Breast epithelium (tissue), 4 donors: ENCODE results near the gene TXNDC2. TPM values are rescaled to one million over a fixed set of nuclear protein-coding genes. Genes with fewer than 3 reads are reported as not detected.

Source experiments
- DNase-seq, 2 donors: peaks; one replicate each; pipeline ENCODE4 v3.0.0-alpha.2; 2019; ENCODE audit warnings: low spot score in 2 of 2
- H3K27ac ChIP-seq, 2 donors: fragments of 200-600 bp; sonication (generic) in 1 of 2; one replicate each; pipeline ENCODE4 v1.5.1; 2016 to 2019; ENCODE audit warnings: mild to moderate bottlenecking in 1 of 2
- H3K27me3 ChIP-seq, 2 donors: fragments of 200-600 bp; sonication (generic) in 1 of 2; one replicate each; pipeline versions ENCODE4 v1.5.1 to v1.6.0; 2017 to 2019; ENCODE audit warnings: control low read depth in 1 of 2, mild to moderate bottlenecking in 1 of 2
- H3K36me3 ChIP-seq: fragments of 200-600 bp; one replicate; pipeline ENCODE4 v1.5.1; 2019
- H3K4me1 ChIP-seq, 2 donors: fragments of 200-600 bp; sonication (generic); one replicate each; pipeline ENCODE4 v1.5.1; 2016 to 2019; ENCODE audit warnings: control low read depth in 1 of 2
- H3K4me3 ChIP-seq, 3 donors: fragments of 200-600 bp; sonication (generic); 1 replicate in 2 of 3; 2 replicates in 1 of 3; pipeline ENCODE4 v1.5.1; 2016 to 2019; ENCODE audit warnings: mild to moderate bottlenecking in 3 of 3, moderate library complexity in 2 of 3
- H3K9me3 ChIP-seq, 2 donors: fragments of 200-600 bp; sonication (generic) in 1 of 2; one replicate each; pipeline ENCODE4 v1.5.1; 2016 to 2019; ENCODE audit warnings: control low read depth in 1 of 2
- POLR2A ChIP-seq: fragments of 450-650 bp; IDR thresholded peaks from one replicate; pipeline ENCODE4 v1.6.1; 2016; ENCODE audit warnings: antibody characterized with exemption, mild to moderate bottlenecking, moderate library complexity
- POLR2AphosphoS5 ChIP-seq, 3 donors: sonication (generic); formaldehyde crosslinking; IDR thresholded peaks; one replicate each; pipeline ENCODE4 v1.6.1; 2017; ENCODE audit warnings: antibody characterized with exemption in 3 of 3
- intact Hi-C: fragments of 100-400 bp; cut with DNase I; formaldehyde crosslinking; loops from one replicate; pipeline ENCODE4 v1.15.1; 2023; ENCODE audit warnings: low total_unique reads
- total RNA-seq, 3 donors: library from RNA; depleted of rRNA; stranded (reverse); fragments of >200 nt; gene quantifications; one replicate each; pipeline ENCODE4 v1.1.0, GENCODE V29; 2016
- TF ChIP-seq, protein P1 (sequence below), 3 donors: fragments of 450-650 bp; IDR thresholded peaks; one replicate each; pipeline ENCODE4 v1.5.1; 2016 to 2017; ENCODE audit warnings: antibody characterized with exemption in 3 of 3, mild to moderate bottlenecking in 3 of 3, moderate library complexity in 3 of 3

TXNDC2 gene
- total RNA-seq, 3 donors from 2014 or later, result 0.16 TPM; not detected in 2

DNA sequence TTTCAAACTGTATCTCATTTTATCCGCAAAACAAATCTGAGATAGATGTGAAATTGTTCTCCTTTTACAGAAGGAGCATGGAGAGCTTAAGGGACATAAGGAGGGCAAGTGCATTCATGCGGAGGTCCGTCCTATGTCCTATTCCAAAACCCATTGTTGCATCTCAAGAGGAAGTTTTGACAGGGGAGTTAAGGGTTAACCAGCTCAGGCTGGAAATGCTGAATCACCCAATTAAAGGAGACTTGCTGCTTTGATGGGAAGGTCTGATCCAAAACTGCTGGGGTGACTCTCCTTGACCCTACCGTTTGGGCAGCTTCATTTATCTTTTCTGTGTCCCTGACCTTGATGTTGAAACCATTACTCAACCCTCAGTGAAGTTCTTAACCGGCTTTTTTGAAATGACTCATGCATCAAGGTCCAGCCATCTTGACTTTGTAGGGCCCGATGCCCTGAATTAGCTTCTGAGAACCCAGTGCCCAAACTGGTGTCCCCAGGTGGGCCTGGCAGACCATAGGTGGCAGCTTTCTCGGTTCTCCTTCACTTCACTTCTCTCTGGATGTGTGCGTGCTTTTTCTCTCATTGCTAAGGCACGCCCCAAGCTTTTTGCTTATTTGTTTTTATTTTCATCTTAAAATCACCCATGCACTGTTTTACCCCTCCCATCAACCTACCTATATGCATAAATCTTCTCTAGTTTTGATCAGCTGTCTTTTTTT is 15.9 kb upstream of the TXNDC2 start:
- TF ChIP-seq POLR2A (no peak), POLR2AphosphoS5 (IDR thresholded peaks at IDR 0.05) (peak in 1 of 3 donors; percentile 23)
- TF ChIP-seq, protein P1, sequence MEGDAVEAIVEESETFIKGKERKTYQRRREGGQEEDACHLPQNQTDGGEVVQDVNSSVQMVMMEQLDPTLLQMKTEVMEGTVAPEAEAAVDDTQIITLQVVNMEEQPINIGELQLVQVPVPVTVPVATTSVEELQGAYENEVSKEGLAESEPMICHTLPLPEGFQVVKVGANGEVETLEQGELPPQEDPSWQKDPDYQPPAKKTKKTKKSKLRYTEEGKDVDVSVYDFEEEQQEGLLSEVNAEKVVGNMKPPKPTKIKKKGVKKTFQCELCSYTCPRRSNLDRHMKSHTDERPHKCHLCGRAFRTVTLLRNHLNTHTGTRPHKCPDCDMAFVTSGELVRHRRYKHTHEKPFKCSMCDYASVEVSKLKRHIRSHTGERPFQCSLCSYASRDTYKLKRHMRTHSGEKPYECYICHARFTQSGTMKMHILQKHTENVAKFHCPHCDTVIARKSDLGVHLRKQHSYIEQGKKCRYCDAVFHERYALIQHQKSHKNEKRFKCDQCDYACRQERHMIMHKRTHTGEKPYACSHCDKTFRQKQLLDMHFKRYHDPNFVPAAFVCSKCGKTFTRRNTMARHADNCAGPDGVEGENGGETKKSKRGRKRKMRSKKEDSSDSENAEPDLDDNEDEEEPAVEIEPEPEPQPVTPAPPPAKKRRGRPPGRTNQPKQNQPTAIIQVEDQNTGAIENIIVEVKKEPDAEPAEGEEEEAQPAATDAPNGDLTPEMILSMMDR (IDR thresholded peaks at IDR 0.05), result no peak
- Histone ChIP-seq H3K4me3 (no peak overlapping the region), H3K36me3 (no peaks in the 10 kb centered on the region), H3K9me3 (peaks cover 0 to 11% of the 10 kb centered on the region in 2 donors), H3K27me3 (no peaks in the 10 kb centered on the region), H3K4me1 (peaks cover 0 to 4% of the 10 kb centered on the region in 2 donors), H3K27ac (peak overlapping the region in 1 of 2 donors; percentile 41)
- intact Hi-C loops, result no loop called here
- no peak for DNase-seq

DNA sequence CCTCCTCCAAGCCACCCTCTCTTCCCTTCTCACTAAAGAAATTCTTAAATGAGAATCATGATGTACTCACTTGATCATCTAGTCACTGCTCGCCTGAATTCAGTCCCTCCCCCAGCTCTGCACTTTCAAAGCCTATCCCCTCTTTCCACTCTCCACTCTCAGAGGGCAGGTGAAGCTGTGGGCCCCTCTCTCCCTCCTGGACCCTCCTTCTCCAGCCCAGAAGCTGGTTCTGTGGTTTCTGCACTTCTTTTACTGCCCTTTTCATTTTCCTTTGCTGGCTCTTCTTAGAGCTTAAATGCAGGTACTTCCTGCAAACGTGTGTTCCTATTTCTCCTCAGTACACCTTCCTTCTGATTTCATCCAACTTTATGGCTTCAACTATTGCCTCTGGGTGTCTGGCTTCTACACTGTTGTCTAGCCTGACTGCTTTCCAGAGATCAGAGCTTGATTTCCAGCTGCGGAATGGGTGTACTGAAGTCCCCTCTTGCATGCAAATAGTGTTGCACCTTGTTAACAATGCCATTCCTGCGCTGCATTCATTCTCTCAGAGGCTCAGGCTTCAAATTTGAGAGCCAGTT is 15.3 kb upstream of the TXNDC2 start:
- TF ChIP-seq POLR2AphosphoS5 (IDR thresholded peaks at IDR 0.05) (no peak), POLR2A (no peak)
- TF ChIP-seq, protein P1 (IDR thresholded peaks at IDR 0.05), result no peak
- H3K27ac ChIP-seq, result peak overlapping the region in 1 of 2 donors; percentile 41
- peaks cover 0 to 4% of the 10 kb centered on the region in 2 donors for H3K4me1 ChIP-seq
- DNase-seq, result no peak
- no peak overlapping the region for H3K4me3 ChIP-seq
- H3K36me3 ChIP-seq, result no peaks in the 10 kb centered on the region
- intact Hi-C loops, result no loop called here
- H3K27me3 ChIP-seq, result no peaks in the 10 kb centered on the region
- H3K9me3 ChIP-seq, result peaks cover 0 to 7% of the 10 kb centered on the region in 2 donors

DNA sequence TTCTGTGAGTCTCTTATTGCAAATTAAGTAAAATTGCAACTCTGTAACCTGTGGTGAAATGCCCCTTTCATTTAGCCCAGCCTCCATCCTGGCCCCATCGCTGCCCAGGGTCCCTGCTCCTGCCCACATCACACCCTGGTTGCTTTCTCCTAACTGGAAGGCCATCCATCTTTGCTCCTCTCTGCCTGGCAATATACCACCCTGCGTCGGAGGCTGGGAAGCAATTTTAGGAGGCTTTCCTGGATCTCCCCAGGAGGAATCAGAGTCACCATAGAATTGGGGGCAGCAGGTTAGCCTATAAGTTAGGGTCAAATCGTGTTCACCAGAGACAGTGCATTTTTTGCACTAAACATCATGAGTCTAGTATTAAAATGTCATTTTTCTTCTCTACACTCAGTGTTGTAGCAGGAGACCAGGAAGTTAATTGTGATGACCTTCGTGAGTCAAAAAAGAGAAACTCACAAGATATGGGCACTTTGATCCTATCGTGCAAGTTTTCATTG is 14.5 kb upstream of the TXNDC2 start:
- Histone ChIP-seq H3K4me1 (peaks cover 0 to 4% of the 10 kb centered on the region in 2 donors), H3K4me3 (no peak overlapping the region), H3K27me3 (no peaks in the 10 kb centered on the region), H3K9me3 (peaks cover 0 to 5% of the 10 kb centered on the region in 2 donors), H3K27ac (no peak overlapping the region), H3K36me3 (no peaks in the 10 kb centered on the region)
- DNase-seq, result no peak
- intact Hi-C loops, result no loop called here
- TF ChIP-seq, protein P1 (IDR thresholded peaks at IDR 0.05), result no peak
- TF ChIP-seq POLR2AphosphoS5 (IDR thresholded peaks at IDR 0.05), result no peak
- TF ChIP-seq POLR2A, result no peak

DNA sequence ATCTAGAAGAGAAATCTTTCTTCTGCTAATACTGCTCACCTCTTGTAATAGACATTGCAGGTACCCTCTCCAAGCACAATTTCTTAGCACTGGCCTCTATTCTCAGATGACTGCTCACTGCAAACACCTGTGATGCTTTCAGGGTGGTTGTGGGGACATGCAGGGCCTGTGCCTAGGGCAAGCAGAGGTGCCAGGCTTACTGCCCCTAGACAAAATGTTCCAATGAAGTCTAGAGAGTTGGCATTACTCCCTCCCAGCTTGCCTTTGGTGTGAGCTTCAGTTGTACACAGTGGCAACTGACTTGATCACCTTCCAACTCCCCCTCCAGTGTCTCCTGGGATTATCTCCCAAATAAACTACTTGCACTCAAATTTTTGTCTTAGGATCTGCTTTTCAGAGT is 12.9 kb upstream of the TXNDC2 start:
- intact Hi-C loops, result no loop called here
- TF ChIP-seq, protein P1 (IDR thresholded peaks at IDR 0.05), result no peak
- TF ChIP-seq POLR2AphosphoS5 (IDR thresholded peaks at IDR 0.05) (no peak), POLR2A (no peak)

DNA sequence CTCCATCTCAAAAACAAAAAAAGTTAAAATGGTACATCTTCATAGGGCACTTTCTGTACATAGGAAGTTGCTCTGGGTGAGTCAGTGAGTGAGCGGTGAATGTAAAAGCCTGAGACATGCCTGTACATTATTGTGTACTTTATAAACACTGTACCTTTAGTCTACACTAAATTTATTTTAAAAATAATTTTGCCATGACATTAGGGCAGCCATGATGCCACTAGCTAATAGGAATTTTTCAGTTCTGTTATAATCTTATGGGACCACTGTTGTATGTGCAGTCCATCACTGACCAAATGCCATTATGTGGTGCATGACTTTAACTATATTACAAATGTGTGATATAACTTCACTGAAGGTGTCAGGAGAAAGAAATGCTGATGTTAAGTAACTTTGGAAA is 11.0 kb upstream of the TXNDC2 start:
- TF ChIP-seq, protein P1 (IDR thresholded peaks at IDR 0.05), result no peak
- TF ChIP-seq POLR2AphosphoS5 (IDR thresholded peaks at IDR 0.05) (no peak), POLR2A (no peak)
- peaks cover 0 to 4% of the 10 kb centered on the region in 2 donors for H3K4me1 ChIP-seq
- intact Hi-C loops, result no loop called here
- no peak for DNase-seq
- no peak overlapping the region for H3K4me3 ChIP-seq
- H3K9me3 ChIP-seq, result no peaks in the 10 kb centered on the region
- no peaks in the 10 kb centered on the region for H3K36me3 ChIP-seq
- no peaks in the 10 kb centered on the region for H3K27me3 ChIP-seq
- H3K27ac ChIP-seq, result no peak overlapping the region

More for the DNA sequence above, 12.9 kb upstream of the TXNDC2 start:
- peaks cover 0 to 4% of the 10 kb centered on the region in 2 donors for H3K4me1 ChIP-seq
- no peak for DNase-seq
- no peaks in the 10 kb centered on the region for H3K27me3 ChIP-seq
- H3K9me3 ChIP-seq, result no peaks in the 10 kb centered on the region
- H3K36me3 ChIP-seq, result no peaks in the 10 kb centered on the region
- H3K4me3 ChIP-seq, result no peak overlapping the region
- H3K27ac ChIP-seq, result no peak overlapping the region
